GM18517 (cell line): ENCODE data around the gene BTBD18.
A peak's percentile ranks its signal among the peaks of the same experiment; 100 is the strongest.
"Not testable (repeated sequence)": the region's sequence is repeated elsewhere in the genome, so short reads cannot be mapped to it uniquely, and the experiment has no call there.

Source experiments
- ATAC-seq: cut with Tn5 transposase; IDR thresholded peaks from one replicate; pipeline ENCODE4 v1.9.1; 2021; ENCODE audit warnings: mild to moderate bottlenecking, moderate library complexity; ENCODE audit not compliant: unreplicated experiment

BTBD18 gene

GRCh38 chr11:57741132-57742086 lies 10.2 kb downstream of the BTBD18 start, which contains the start of gene SELENOH:
TSS of gene SELENOH (plus strand) at chr11:57741491. CDS start at chr11:57741596, 105 bp downstream.
- peak; percentile 94 for ATAC-seq

GRCh38 chr11:57735619-57736298 lies 15.9 kb downstream of the BTBD18 start:
- ATAC-seq, result no peak

- no peak for ATAC-seq
Measured at GRCh38 chr11:57732661-57733060, 19.0 kb downstream of the BTBD18 start.

GRCh38 chr11:57729479-57729878 lies 22.1 kb downstream of the BTBD18 start:
- ATAC-seq, result no peak

GRCh38 chr11:57728829-57729228 lies 22.8 kb downstream of the BTBD18 start:
- ATAC-seq, result no peak

GRCh38 chr11:57727185-57727584 lies 24.4 kb downstream of the BTBD18 start:
- no peak for ATAC-seq

GRCh38 chr11:57716726-57717125 lies 34.9 kb downstream of the BTBD18 start:
- not testable (repeated sequence) for ATAC-seq

GRCh38 chr11:57713835-57714234 lies 37.8 kb downstream of the BTBD18 start:
- no peak for ATAC-seq

- peak; percentile 99 for ATAC-seq
Measured at GRCh38 chr11:57712256-57713150, 39.1 kb downstream of the BTBD18 start, which contains the start of gene TMX2. TSS of gene TMX2 (plus strand) at chr11:57712593. CDS start at chr11:57712619, 26 bp downstream.

- peak; percentile 41 for ATAC-seq
Measured at GRCh38 chr11:57711414-57712255, 40.0 kb downstream of the BTBD18 start, which contains the start of gene MED19. TSS of gene MED19 (minus strand) at chr11:57712215. CDS start at chr11:57712179, 36 bp downstream.

- ATAC-seq, result no peak
Measured at GRCh38 chr11:57709802-57710367, 41.7 kb downstream of the BTBD18 start.

- not testable (repeated sequence) for ATAC-seq
Measured at GRCh38 chr11:57705432-57705831, 46.2 kb downstream of the BTBD18 start.

- ATAC-seq, result no peak
Measured at GRCh38 chr11:57704932-57705331, 46.7 kb downstream of the BTBD18 start.

- ATAC-seq, result no peak
Measured at GRCh38 chr11:57703341-57703740, 48.3 kb downstream of the BTBD18 start.

GRCh38 chr11:57700425-57700824 lies 51.2 kb downstream of the BTBD18 start:
- ATAC-seq, result no peak

GRCh38 chr11:57699813-57700212 lies 51.8 kb downstream of the BTBD18 start:
- ATAC-seq, result no peak

- no peak for ATAC-seq
Measured at GRCh38 chr11:57698843-57699365, 52.7 kb downstream of the BTBD18 start.
